GM10248 (cell line): ENCODE measurements around the gene SLC9C2.
"Not testable (repeated sequence)": the region's sequence is repeated elsewhere in the genome, so short reads cannot be mapped to it uniquely, and the experiment has no call there.

Experiments
- CTCF ChIA-PET: fragments of 300-600 bp; sonication (Branson Sonifier 250); formaldehyde crosslinking; extraction: SDS; loops from one replicate; lab custom pipeline; 2021; ENCODE audit warnings: antibody characterized with exemption; lab: Yijun Ruan, JAX
- POLR2A ChIA-PET: fragments of 350-650 bp; sonication (Branson Sonifier 250); formaldehyde crosslinking; extraction: SDS; loops from one replicate; lab custom pipeline; 2020; ENCODE audit warnings: antibody characterized with exemption; lab: Yijun Ruan, JAX
- DNase-seq: peaks from one replicate; pipeline ENCODE4 v3.0.0; 2012; ENCODE audit errors: extremely low spot score
- CTCF ChIP-seq: IDR thresholded peaks from 2 replicates; pipeline ENCODE4 v1.5.1; 2012; ENCODE audit warnings: mild to moderate bottlenecking, low read depth; ENCODE audit errors: extremely low read depth, missing control alignments, control extremely low read depth

The SLC9C2 gene

GRCh38 chr1:173467426-173467825, 135.4 kb downstream of the SLC9C2 start:
- no peak for TF ChIP-seq CTCF
- ChIA-PET CTCF (interaction anchor here (1.1 to 1.3 kb wide), 3 partner anchors 8 to 38 kb away, joined by 3 to 4 read pairs (median 3); partner anchors contain the start of gene PRDX6), POLR2A (interaction anchor here (0.6 kb wide), 1 partner anchor 1555 kb away, joined by 3 read pairs; no protein-coding TSS in a partner anchor)
- DNase-seq, result no peak

- CTCF ChIA-PET, result interaction anchor here (2.6 to 3.9 kb wide), 2 partner anchors 9 to 34 kb away, joined by 11 to 17 read pairs; no protein-coding TSS in a partner anchor
- DNase-seq, POLR2A ChIA-PET: not testable (repeated sequence)
These were observed 138.7 kb downstream of the SLC9C2 start for GRCh38 chr1:173464185-173464584.

GRCh38 chr1:173462666-173463065, 140.2 kb downstream of the SLC9C2 start:
- CTCF ChIA-PET, result interaction anchor here (2.6 to 3.9 kb wide), 2 partner anchors 10 to 33 kb away, joined by 11 to 17 read pairs; no protein-coding TSS in a partner anchor
- DNase-seq, POLR2A ChIA-PET: not testable (repeated sequence)

- no peak for DNase-seq
- POLR2A ChIA-PET, result no interaction called here
- CTCF ChIA-PET, result no interaction called here
- TF ChIP-seq CTCF, result no peak
These were observed 143.0 kb downstream of the SLC9C2 start for GRCh38 chr1:173459885-173460284.

- no peak for DNase-seq
These were observed 147.8 kb downstream of the SLC9C2 start for GRCh38 chr1:173454966-173455524.

GRCh38 chr1:173453982-173454381, 148.9 kb downstream of the SLC9C2 start:
- ChIA-PET POLR2A (interaction anchor here (1.0 kb wide), 1 partner anchor 24 kb away, joined by 3 read pairs; no protein-coding TSS in a partner anchor), CTCF (interaction anchor here (0.7 to 2.9 kb wide), 2 partner anchors 23 to 24 kb away, joined by 3 to 11 read pairs; partner anchors contain the start of gene PRDX6)
- TF ChIP-seq CTCF, result no peak
- no peak for DNase-seq

More at GRCh38 chr1:173454966-173455524, 147.8 kb downstream of the SLC9C2 start:
- ChIA-PET POLR2A (no interaction called here), CTCF (interaction anchor here (0.9 to 2.9 kb wide), 2 partner anchors 25 to 193 kb away, joined by 3 to 11 read pairs; no protein-coding TSS in a partner anchor)
- no peak for TF ChIP-seq CTCF

GRCh38 chr1:173451981-173452380, 150.9 kb downstream of the SLC9C2 start:
- CTCF ChIA-PET, result no interaction called here
- TF ChIP-seq CTCF, result no peak
- POLR2A ChIA-PET, result no interaction called here
- no peak for DNase-seq
